D721Med (cell line): ENCODE results near the gene LRRC3C.
A peak's percentile ranks its signal among the peaks of the same experiment; 100 is the strongest.

Experiments used
- DNase-seq: peaks from one replicate; pipeline ENCODE4 v3.0.0; 2011; ENCODE audit warnings: low spot score; ENCODE audit not compliant: insufficient read length
- FAIRE-seq: peaks from 2 replicates; lab custom pipeline; 2011; peaks lifted over from hg19 to GRCh38; lab: Jason Lieb, UNC
- CTCF ChIP-seq: IDR thresholded peaks from 2 replicates; pipeline ENCODE4 v1.5.1; 2012; ENCODE audit warnings: mild to moderate bottlenecking, control low read depth; ENCODE audit not compliant: insufficient read depth; ENCODE audit errors: missing control alignments

LRRC3C gene

GRCh38 chr17:39971076-39971603 is 43.6 kb downstream of the LRRC3C start:
- no peak for TF ChIP-seq CTCF
- FAIRE-seq (no peak), DNase-seq (no peak)

GRCh38 chr17:39972271-39972670 is 44.7 kb downstream of the LRRC3C start:
- DNase-seq (no peak), FAIRE-seq (no peak)
- TF ChIP-seq CTCF, result no peak

- no peak for TF ChIP-seq CTCF
- DNase-seq (no peak), FAIRE-seq (no peak)
These were observed 46.0 kb downstream of the LRRC3C start for GRCh38 chr17:39973496-39973895.

GRCh38 chr17:39974433-39974832 is 46.9 kb downstream of the LRRC3C start:
- FAIRE-seq (no peak), DNase-seq (no peak)
- no peak for TF ChIP-seq CTCF

GRCh38 chr17:39975801-39976200 is 48.3 kb downstream of the LRRC3C start:
- DNase-seq, result no peak
- no peak for FAIRE-seq
- no peak for TF ChIP-seq CTCF

- FAIRE-seq, result no peak
- TF ChIP-seq CTCF, result no peak
- no peak for DNase-seq
These were observed 51.6 kb downstream of the LRRC3C start for GRCh38 chr17:39979016-39979670.

GRCh38 chr17:39979893-39980350 is 52.4 kb downstream of the LRRC3C start:
- DNase-seq (no peak), FAIRE-seq (no peak)
- TF ChIP-seq CTCF, result peak; percentile 0
